ENCODE data around the gene AIF1. TPM values are rescaled to one million over a fixed set of nuclear protein-coding genes. Genes with fewer than 3 reads are reported as not detected.
A peak's percentile ranks its signal among the peaks of the same experiment; 100 is the strongest.

The AIF1 gene
- total RNA-seq = 100 to 1,000 TPM; 240 to 253 TPM

DNA sequence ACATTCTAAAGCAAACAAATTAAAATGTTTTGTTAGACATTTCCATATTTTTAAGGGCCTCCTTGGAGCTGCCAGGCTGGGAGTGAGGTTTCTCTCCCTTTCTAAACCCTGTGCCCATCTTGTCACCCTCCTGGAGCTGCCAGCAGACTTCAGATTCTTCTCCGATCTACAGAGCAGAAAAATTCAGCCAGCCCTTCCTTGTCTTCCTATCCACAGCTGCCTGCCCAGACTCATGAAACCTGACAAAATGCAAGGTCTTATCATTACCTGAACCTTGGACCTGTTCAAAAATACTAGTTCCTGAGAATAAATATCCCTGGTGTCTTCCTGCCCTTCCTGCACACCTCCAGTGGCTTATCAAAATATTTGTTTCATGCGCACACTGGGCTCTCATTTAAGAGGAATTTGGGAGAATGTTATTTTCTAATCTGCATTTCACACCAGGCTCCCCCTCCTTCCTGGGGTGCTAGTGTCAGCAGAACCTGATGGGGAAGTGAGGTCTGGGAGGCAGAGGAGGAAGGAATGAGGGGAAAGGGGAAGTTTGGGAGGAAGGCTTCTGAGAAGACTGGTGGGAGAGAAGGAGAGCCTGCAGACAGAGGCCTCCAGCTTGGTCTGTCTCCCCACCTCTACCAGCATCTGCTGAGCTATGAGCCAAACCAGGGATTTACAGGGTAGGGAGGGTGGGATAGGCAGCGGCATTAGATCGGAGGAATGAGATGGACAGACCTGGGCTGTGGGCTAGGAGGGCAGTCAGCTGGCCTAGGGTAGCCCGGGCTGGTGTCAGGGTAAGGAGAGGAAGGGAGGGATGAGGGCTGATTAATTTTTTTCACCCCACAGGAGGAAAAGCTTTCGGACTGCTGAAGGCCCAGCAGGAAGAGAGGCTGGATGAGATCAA is at the start of gene AIF1:
Gene AIF1, plus strand, starts transcription at position 551 of the 895 bp plus-strand sequence. Its CDS starts 96 bp downstream, at position 647.
- ChIA-PET POLR2A (interaction anchor here (0.7 to 5.1 kb wide), 8 partner anchors 16 to 192 kb away, joined by 3 to 18 read pairs (median 3); partner anchors contain the start of genes BAG6, LSM2 and MICB), CTCF (interaction anchor here (0.9 to 11.2 kb wide), 5 partner anchors 19 to 69 kb away, joined by 3 to 132 read pairs (median 5); partner anchors contain the start of genes ATP6V1G2, NCR3 and TNF)

DNA sequence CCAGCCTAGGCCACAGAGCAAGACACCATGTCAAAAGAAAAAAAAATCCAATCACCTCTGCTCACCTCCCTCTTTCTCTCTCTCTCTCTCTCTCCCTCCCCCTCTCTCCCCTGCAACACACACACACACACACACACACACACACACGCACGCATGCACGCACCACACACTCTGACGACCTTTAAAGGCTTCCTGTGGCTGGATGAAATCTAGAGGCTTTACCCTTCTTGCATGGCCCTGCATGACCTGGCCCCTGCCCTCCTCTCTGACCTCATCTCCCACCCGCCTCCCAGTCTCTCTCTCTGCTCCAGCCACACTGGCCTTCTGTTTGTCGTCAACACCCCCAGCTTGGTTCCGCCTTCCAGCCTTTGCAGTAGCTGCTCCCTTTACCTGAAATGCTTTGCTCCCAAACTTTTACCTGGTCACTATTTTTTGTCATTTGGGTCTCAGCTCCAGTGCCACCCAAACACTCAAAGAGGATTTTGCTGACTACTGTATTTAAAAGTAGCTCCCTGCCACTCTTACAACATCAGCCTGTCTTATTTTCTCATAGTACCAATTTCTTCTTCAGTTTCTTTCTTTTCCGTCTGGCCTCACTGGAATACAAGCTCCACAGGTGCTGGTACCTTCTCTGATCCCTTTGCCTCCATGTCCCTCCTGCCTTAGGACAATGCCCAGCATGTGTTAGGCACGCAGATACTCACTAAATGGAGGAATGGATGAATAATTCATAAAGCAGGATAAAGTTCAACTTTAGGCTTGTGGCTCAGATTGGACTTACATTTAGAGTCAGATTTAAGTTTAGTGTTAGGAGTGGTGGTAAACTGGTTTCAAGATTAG is 47.3 kb upstream of the AIF1 start:
- POLR2A ChIA-PET = interaction anchor here (0.9 to 35.7 kb wide), 7 partner anchors 3 to 260 kb away, joined by 3 to 1181 read pairs (median 14); partner anchors contain the start of genes DDX39B, HSPA1B, LST1 and LTA
- DNase-seq (peak; percentile 80), ATAC-seq (peak; percentile 22)
- Mint-ChIP-seq H3K4me3 (peak overlapping the region; percentile 54), H3K27ac (peak overlapping the region; percentile 91), H3K4me1 (ENCODE audit: low read depth) (peaks cover 72% of the 10 kb centered on the region), H3K36me3 (ENCODE audit: low read depth) (peaks cover 28% of the 10 kb centered on the region), H3K9me3 (no peaks in the 10 kb centered on the region), H3K27me3 (no peaks in the 10 kb centered on the region)
- CTCF ChIA-PET = interaction anchor here (1.0 to 56.2 kb wide), 6 partner anchors 9 to 25 kb away, joined by 3 to 2542 read pairs (median 15); partner anchors contain the start of genes ATP6V1G2, LST1, LTB and NCR3
- intact Hi-C loops (cut with micrococcal nuclease) = loop anchor here (1.0 to 10.0 kb wide), 2 partner anchors 8 to 257 kb away; partner anchors contain the start of gene HSPA1B
- no peak for TF ChIP-seq CTCF (IDR thresholded peaks at IDR 0.05)

More for the DNA sequence above, at the start of gene AIF1:
- no peaks in the 10 kb centered on the region for H3K27me3 Mint-ChIP-seq
- peaks cover 43% of the 10 kb centered on the region for H3K4me1 Mint-ChIP-seq (ENCODE audit: low read depth)
- H3K27ac Mint-ChIP-seq = peak within 1 kb of the TSS; percentile 96
- peaks cover 28% of the 10 kb centered on the region for H3K36me3 Mint-ChIP-seq (ENCODE audit: low read depth)
- H3K9me3 Mint-ChIP-seq = no peaks in the 10 kb centered on the region
- DNase-seq = no peak
- peak within 1 kb of the TSS; percentile 95 for H3K4me3 Mint-ChIP-seq
- no peak for TF ChIP-seq CTCF (IDR thresholded peaks at IDR 0.05)
- intact Hi-C loops (cut with micrococcal nuclease) = no loop called here
- no peak for ATAC-seq

GRCh38 chr6:31568537-31568961 is 46.5 kb upstream of the AIF1 start:
- intact Hi-C loops (cut with micrococcal nuclease) = loop anchor here (1.0 to 10.0 kb wide), 2 partner anchors 9 to 256 kb away; partner anchors contain the start of gene HSPA1B
- ATAC-seq = peak; percentile 53
- H3K4me3 Mint-ChIP-seq = peak overlapping the region; percentile 54
- H3K27ac Mint-ChIP-seq = peak overlapping the region; percentile 91
- ChIA-PET POLR2A (interaction anchor here (0.7 to 35.7 kb wide), 9 partner anchors 2 to 259 kb away, joined by 3 to 1181 read pairs (median 4); partner anchors contain the start of genes DDX39B, HSPA1B, LST1 and LTA), CTCF (interaction anchor here (1.0 to 56.2 kb wide), 5 partner anchors 10 to 26 kb away, joined by 3 to 2542 read pairs (median 25); partner anchors contain the start of genes LST1, LTB, NCR3 and NFKBIL1)
- no peak for TF ChIP-seq CTCF (IDR thresholded peaks at IDR 0.05)
- no peaks in the 10 kb centered on the region for H3K27me3 Mint-ChIP-seq
- peak; percentile 88 for DNase-seq
- no peaks in the 10 kb centered on the region for H3K9me3 Mint-ChIP-seq
- peaks cover 70% of the 10 kb centered on the region for H3K4me1 Mint-ChIP-seq (ENCODE audit: low read depth)
- peaks cover 30% of the 10 kb centered on the region for H3K36me3 Mint-ChIP-seq (ENCODE audit: low read depth)

- H3K9me3 Mint-ChIP-seq = no peaks in the 10 kb centered on the region
- DNase-seq (no peak), ATAC-seq (no peak)
- H3K27me3 Mint-ChIP-seq = no peaks in the 10 kb centered on the region
- intact Hi-C loops (cut with micrococcal nuclease) = loop anchor here (10.0 kb wide), 1 partner anchor 255 kb away; the partner anchor contains the start of gene HSPA1B
- H3K27ac Mint-ChIP-seq = peak overlapping the region; percentile 91
- H3K4me1 Mint-ChIP-seq (ENCODE audit: low read depth) = peaks cover 74% of the 10 kb centered on the region
- H3K4me3 Mint-ChIP-seq = peak overlapping the region; percentile 16
- no peak for TF ChIP-seq CTCF (IDR thresholded peaks at IDR 0.05)
- ChIA-PET CTCF (interaction anchor here (1.4 to 56.2 kb wide), 5 partner anchors 7 to 22 kb away, joined by 5 to 2542 read pairs (median 25); partner anchors contain the start of genes LST1, LTB, NCR3 and TNF), POLR2A (interaction anchor here (0.6 to 35.7 kb wide), 5 partner anchors 0 to 95 kb away, joined by 3 to 1181 read pairs (median 17); partner anchors contain the start of genes GPANK1, LST1, LTA and LTB)
- peaks cover 32% of the 10 kb centered on the region for H3K36me3 Mint-ChIP-seq (ENCODE audit: low read depth)
Observed at GRCh38 chr6:31569861-31570536, 45.0 kb upstream of the AIF1 start.
